Stimulated activated CD4-positive, alpha-beta T cell treated with anti-CD3 and anti-CD28 coated beads, Interleukin-12 subunit alpha, Interleukin-12 subunit beta, amount 100 ng/mL, for 48 hours (primary cell): Measurements from ENCODE around the gene HDAC4.

Experiments
- DNase-seq, 3 donors: peaks; one replicate each; pipeline ENCODE4 v3.0.0-alpha.2; 2020; ENCODE audit warnings: low read depth in 2 of 3, low spot score in 1 of 3

Gene HDAC4

DNA sequence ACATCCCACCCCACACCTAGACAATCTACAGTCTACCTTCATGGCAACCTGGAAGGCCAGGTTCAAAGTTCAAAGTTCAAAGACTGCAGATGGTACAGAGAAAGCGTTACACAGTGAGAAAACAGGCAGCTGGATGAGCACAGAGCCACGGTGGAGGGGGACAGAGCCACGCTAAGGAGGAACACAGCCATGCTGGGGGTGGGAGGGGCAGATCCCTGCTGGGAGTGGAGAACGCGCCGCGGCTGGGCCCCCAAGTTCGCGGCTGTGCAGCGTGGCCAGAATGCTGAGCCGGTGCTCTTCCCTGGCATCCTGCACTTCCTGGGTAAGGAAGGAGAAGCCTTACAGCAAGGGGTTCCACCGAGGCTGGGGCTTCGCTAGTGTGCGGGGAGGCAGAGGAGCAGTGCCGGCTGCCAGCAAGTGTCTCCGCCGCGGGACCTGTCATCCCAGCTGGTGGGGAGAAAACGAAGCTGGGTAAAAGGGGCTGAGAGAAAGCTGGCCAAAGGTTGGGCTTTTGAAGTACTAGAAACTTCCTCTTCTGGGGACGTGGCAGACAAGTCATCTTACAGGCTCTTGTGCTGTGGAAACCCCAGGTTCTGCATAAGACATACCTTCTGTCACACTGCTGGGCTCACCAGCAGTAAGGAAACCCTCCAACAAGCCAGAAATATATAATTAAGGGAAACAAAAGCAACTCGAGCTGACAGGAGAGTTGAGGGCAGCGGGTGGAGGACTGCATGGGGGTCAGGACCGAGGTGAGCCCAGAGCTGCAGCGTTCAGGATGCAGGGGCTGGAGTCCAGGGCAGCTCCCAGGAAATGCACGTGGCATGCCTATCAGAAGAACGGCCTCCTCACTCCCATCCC, 115.5 kb downstream of the HDAC4 start:
- DNase-seq: no peak

DNA sequence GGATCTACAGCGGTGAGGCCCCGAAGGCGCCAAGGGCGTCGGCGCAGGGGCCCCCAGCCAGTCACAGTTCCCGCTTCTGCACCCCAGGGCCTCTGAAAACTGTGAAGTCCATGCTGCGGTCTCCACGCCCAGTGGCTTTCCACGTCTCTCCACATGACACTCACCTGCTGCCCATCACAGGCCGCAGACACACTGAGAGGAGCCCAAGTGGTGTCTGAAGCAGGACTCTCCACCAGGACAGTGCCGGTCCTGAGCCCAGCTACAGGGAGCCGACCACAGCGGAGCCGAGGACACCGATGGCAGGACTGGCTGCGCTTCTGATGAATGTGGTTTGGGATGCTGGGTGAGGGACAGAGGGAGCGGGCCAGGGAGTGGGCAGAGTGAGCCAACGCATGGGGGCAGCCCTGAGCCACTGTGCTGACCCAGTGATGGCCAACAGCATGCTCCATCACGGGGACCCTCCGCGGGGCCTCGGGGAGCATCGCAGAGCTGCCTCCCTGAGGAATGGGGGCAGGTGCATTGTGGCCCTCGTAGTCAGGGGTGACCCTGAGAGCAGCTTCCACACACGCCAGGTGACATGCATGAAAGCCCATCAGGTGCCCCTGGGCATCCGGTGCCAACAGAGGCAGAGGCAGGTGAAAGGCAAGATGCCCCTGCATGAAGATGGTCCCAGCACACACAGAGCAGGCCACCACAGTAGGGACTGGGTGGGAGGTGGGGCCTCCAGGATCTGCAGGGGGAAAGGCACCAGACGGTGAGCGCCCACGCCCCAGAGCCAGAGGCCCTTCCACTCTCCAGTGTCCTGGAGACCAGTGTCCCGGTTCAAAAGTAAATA, 116.6 kb downstream of the HDAC4 start:
- DNase-seq: no peak

DNA sequence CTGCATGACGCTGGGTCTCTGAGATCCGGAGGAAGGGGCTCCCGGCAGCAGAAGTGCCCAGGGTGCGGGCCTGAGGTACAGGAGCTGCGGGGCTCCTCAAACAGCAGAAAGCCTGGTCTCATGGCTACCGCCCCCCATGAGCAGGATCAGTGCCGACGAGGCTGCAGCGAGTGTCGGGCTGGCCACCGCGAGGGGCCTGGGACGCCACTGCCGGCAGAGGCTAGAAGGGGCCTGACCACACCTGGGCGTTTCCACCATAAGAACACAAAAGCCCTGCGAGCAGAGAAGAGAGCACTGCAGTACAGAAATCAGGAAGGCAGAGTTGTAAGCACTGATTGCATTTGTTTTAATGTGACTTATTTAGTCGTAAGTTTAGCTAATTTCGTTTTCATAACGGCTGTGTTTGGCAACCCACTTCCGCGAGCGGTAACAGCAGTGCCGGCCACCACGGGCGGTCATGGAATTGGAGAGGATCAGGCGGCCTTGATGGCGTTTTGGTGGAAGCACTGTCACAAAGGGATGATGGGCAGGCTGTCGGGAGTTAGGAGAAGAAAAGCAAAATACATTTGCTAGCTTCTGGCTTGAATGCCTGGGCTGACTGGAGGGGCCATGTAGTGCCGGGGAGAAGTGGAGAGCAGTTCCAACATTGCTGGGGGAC, 117.4 kb downstream of the HDAC4 start:
- DNase-seq: no peak

- no peak for DNase-seq
These were observed 118.2 kb downstream of the HDAC4 start for GRCh38 chr2:239282448-239283287.

- peak in 2 of 3 donors; percentile 31 to 59 for DNase-seq
These were observed 120.4 kb downstream of the HDAC4 start for GRCh38 chr2:239280296-239281017.

DNA sequence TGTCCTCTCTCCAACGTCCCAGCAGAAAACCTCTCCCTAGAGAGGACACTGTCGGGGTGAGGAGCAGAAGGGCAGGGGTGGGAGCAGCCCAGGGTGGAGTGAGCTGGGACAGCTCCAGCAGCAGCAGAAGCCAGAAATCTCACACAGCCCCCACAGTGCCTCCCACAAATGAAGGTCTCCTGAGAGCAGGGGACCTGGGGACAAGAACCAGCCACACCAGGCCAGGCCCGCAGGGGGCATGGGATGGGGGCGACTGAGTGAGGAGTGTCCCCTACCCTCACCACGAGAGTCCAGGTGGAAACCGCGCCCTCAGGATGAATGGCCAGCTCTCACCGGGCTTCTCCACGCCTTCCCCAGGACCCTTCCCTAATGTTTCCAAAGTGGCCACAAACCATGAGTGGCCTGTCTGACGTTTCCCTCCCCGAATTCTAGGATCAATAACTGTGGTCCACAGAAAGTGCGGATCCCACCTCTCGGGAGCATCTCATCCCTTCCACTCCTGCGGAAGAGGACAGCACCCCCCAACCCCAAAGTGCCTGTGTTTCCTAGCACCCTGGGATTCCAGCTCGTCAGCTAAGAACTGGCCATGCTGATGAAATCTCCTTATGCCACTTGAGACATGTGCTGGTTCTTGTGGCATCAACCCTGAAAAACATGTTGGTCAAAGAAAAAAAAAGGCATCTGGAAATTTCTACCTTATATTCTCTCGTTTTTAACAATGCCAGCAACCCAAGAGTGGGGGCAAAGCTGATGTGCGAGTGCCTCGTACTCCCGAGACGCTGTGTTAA, 121.1 kb downstream of the HDAC4 start:
- no peak for DNase-seq

- no peak for DNase-seq
These were observed 121.9 kb downstream of the HDAC4 start for GRCh38 chr2:239278941-239279365.

DNA sequence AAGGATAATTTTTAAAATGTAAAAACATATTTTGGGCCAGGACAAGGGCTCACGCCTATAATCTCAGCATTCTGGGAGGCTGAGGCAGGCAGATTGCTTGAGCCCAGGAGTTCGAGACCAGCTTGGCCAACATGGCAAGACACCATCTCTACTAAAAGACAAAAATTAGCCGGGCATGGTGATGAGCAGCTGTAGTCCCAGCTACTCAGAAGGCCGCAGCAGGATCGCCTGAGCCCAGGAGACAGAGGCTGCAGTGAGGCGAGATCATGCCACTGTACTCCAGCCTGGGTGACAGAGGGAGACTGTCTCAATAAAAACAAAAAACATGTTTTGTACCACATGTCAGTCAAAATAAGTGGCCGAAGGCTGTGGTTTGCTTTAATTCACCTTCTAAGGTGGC, 122.5 kb downstream of the HDAC4 start:
- DNase-seq: no peak

DNA sequence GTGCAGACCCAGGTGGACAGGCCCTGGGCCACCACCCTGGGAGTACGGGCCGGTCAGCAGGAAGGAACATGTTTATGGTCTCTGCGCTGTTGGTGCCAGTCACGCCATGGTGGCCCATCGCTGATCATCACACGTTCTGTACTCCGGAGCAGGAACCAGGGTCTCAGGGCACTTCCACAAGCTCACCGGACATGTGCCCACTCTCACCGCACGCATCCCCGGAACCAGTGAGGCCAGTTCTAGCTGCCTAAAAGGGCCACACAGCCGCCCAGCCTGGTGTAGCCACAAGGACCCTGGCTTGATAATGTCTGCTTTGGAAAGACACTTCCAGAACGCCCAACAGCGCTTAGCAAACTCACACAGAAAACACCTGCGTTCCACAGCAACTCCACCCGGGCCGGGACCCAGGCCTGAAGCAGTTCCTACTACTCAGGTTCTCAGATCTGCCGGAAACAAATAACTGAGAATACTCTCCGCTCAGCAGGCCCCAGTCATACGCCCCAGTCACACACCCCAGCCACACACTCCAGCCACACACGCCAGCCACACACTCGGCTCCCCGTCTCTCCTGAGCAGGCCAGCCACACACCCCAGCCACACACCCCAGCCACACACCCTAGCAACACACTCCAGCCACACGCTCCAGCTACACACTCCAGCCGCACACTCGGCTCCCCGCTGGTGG, 123.3 kb downstream of the HDAC4 start:
- DNase-seq: no peak

DNA sequence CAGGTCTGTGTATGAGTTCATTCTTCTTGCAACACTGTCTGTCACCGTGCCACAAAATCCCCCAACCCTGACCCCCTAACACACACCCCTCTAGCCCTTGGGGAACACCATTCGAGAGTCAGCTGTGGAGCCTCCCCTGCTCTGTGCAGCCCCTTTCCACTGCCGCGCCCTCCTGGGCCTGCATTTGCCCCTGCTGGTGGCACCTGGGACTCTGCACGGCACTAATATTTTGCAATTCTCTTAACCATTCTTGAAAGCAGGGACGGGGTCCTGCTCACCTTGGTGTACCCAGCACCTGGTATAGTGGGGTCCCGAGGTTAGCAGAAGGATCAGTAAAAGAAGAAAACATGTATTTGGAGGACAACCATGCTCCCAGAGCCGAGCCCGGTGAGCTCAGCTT, 124.0 kb downstream of the HDAC4 start:
- DNase-seq: no peak

DNA sequence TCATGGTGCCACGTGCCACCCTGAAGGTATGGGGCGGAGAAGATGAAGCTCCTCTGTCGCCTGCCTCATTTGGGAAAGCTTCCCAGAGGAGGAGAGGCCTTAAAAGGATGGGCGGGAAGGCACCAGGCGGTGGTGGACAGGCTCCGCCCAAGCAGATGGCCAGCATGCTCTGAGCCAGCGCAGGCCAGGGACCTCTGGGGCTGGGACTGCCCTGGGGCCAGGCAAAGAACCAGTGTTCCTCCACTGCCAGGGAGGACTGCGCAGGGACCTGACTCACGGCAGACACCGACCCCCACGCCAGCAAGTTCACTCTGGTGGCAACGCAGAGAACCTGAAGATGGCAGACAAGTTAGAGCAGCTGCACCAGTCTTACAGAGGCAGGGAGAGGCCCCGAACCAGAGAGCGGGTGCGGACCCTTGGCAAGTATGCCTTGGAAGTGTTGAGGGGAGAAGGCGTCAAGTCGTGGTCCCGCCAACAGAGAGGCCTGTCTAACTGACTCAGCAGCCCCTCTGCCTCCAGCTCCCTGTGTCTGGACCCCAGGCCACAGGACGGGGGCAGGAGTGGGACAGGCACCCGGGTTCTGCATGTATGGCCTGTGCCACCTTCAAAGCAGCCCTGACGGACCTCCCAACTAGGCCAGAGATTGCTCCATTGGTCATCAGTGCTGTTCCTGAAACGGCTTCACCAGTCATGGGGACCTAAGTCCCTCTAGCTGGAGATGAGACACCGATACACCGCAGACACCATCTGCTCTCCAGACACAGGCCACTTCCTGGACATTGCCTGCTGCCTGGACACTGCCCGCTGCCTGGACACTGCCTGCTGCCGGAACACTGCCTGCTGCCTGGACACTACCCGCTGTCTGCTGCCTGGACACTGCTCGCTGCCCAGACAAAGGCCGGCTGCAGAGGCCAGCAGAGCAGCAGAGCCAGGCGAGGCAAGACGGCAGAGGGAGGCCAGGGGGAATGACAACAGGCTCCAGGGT, 124.7 kb downstream of the HDAC4 start:
- DNase-seq: no peak

GRCh38 chr2:239275044-239275685, 125.7 kb downstream of the HDAC4 start:
- DNase-seq: peak; percentile 63 to 83 (median 63)

DNA sequence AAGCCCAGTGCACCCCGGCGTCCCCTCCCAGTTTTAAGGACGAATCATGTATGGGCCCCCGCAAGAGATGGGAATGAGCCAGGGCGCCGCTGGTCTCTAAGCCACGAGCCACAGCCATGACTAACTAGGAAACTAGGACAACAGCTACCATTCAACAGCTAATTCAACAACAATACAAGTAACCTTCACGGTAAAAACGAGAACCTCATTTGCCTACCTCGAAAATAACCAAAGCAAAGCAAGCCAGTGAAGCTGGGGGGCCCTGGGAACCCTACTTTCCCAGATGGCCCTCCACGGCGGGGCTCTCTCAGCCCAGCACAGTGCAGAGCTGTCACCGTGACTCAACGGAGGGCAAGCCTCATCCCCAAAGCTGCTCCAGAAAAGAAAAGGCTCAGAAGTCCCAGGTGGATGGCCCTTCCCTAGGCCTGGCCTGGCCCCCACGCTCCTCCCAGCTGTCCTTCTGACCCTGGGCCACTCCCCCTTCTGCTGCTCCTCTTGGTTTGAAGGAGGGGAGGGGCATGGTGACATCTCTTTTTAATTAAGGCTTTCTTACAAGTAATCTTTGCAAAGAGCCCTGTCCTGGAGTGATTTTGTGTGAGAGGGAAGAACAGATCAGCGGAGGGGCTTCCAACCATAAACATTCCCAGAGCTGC, 126.3 kb downstream of the HDAC4 start:
- no peak for DNase-seq

GRCh38 chr2:239273280-239274234, 127.3 kb downstream of the HDAC4 start:
- DNase-seq: no peak

GRCh38 chr2:239272626-239273025, 128.2 kb downstream of the HDAC4 start:
- DNase-seq: no peak
